HG03558 (cell line): Measurements from ENCODE around the gene COL6A5.
"Not testable (repeated sequence)": the region's sequence is repeated elsewhere in the genome, so short reads cannot be mapped to it uniquely, and the experiment has no call there.

Source experiments
- ATAC-seq: cut with Tn5 transposase; IDR thresholded peaks from one replicate; pipeline ENCODE4 v1.9.1; 2021; ENCODE audit warnings: moderate number of reproducible peaks; ENCODE audit not compliant: unreplicated experiment; ENCODE audit errors: extremely low read depth

COL6A5 gene

GRCh38 chr3:130345487-130346079 is at the start of gene COL6A5:
COL6A5 (plus strand) TSS chr3:130345672; CDS start chr3:130373639, 27,967 bp downstream.
- no peak for ATAC-seq

GRCh38 chr3:130299531-130299930 is 45.9 kb upstream of the COL6A5 start:
- ATAC-seq: no peak

GRCh38 chr3:130300888-130301287 is 44.6 kb upstream of the COL6A5 start:
- ATAC-seq: no peak

DNA sequence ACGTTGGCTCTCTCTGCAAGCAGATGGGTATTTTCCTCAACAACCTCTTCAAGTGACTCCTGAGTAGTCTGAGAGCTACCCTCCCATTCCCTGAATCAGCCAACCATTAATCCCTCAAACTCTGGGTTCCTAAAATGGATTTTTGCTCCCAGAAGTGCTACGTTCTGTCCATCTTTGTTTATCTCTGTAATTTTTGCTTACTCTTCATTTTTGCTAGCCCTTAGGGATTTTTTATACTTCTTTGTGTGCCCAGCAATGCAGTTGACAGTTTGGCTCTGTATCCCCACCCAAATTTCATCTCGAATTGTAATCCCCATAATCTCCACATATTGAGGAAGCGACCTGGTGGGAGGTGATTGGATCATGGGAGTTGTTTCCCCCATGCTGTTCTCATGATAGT is 35.4 kb upstream of the COL6A5 start:
- ATAC-seq: no peak

GRCh38 chr3:130312374-130312773 is 33.1 kb upstream of the COL6A5 start:
- no peak for ATAC-seq

- no peak for ATAC-seq
These were observed 29.3 kb upstream of the COL6A5 start for GRCh38 chr3:130316169-130316568.

DNA sequence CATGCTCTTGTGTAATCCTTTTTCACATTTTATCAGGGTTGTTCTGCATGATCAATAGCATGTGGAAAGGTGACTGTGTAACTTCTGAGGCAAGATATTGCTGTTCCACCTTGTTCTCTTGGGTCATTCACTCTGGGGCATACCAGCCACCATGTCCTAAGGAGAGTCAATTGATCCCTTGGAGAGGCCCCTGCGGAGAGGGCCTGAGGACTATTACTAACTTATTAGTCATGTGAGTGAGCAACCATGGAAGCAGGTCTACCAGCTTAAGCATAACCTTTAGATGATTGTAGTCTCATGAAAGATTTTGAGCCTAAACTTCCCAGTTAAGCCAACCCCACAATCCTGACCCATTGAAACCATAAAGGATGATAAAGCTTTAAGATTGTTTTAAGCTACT is 22.0 kb upstream of the COL6A5 start:
- no peak for ATAC-seq

DNA sequence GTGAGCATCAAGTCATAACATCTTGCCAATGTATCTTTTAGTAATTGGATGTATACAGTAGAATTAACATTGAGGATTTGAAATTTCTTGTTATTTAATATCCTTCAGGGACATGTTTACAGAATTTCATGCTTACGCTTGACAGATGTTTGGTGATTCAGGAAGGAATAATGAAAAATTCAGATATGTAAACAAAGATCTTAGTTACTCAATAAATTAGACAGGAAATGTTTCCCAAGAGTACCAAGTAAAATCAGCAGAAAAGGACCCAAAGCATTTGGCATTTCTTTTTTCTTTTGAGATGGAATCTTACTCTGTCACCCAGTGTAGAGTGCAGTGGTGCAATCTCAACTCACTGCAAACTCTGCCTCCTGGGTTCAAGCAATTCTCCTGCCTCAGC is 4.7 kb upstream of the COL6A5 start:
- no peak for ATAC-seq

DNA sequence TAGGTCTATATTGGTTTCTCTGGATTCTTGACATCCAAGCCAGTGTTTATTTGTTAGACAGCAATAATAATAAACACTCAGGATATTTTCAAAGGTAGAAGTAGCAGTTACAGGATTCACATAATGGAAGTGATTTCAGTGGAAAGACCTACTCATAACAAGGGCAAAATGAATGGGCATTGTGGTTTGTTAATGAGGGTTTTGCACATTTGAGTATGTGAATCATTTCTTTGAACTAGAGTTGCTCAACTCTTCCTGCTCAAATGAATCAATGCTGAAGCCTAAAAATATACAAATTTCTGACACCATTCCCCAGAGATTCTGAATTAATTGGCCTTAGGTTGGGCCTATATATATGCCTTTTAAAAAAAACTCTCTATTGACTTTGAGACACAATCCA is 4.1 kb upstream of the COL6A5 start:
- ATAC-seq: no peak

GRCh38 chr3:130341882-130342281 is 3.6 kb upstream of the COL6A5 start:
- no peak for ATAC-seq

DNA sequence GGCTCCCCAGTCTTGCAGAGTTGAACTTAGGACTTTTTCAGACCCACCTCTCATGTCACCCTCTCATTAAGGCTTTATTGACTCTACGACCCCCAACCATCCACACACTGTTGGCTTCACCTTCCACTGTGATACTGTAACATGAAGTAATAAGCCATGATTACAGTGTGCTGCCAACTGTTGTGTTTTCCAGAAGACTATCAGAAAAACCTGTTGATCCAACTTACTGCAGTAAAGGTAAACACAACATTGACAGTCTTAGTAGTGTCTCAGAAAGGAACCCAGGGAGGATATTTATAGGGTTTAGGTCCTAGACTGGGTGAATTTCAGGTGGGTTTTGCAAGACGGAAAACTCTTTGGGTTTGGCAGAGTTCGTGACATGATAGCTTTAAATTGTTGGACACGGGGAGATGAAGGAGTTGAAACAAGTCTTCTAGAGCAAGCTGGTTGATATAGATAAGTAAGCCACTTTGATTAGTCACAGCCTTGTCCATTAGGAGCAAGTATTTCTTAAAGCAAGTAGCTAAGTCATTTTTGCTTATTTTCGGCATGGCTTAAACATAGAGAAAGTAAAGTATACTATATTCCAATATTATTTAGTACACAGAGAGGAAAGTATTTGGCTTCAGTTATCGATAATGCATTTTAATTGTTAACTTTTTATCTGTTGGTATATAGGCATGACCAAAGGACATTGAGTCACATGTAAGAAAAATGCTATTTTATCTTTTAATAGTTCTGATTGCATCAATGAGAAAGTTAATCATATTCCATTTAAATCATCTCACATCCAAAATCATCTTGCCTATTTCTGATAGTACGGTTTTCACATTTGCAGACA is 2.4 kb upstream of the COL6A5 start:
- no peak for ATAC-seq

DNA sequence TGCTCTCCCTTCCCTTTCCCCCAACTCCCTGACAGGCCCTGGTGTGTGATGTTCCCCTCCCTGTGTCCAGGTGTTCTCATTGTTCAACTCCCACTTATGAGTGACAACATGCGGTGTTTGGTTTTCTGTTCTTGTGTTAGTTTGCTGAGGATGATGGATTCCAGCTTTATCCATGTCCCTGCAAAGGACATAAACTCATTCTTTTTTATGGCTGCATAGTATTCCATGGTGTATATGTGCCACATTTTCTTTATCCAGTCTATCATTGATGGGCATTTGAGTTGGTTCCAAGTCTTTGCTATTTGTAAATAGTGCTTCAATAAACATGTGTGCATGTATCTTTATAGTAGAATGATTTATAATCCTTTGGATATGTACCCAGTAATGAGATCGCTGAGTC is 2.8 kb downstream of the COL6A5 start:
- ATAC-seq: not testable (repeated sequence)

DNA sequence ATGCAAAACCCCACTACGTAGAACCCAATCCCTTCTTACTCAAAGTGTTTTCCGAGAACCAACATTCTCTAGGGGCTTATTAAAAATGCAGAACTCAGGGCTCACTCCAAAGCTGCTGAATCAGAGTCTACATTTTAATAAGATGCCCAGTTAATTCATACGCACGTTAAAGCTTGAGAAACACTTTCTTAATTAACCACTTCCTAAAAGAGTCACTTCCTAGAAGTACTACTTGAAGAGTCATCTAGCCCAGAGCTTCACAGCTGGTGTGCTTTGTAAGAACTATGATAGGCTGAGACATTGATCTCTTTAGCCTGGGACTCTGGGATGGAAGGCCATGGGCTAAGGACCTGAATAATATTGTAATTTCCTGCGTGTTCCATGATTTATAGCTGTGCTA is 9.0 kb downstream of the COL6A5 start:
- ATAC-seq: no peak

- ATAC-seq: no peak
These were observed 28.6 kb downstream of the COL6A5 start for GRCh38 chr3:130374033-130374432.

DNA sequence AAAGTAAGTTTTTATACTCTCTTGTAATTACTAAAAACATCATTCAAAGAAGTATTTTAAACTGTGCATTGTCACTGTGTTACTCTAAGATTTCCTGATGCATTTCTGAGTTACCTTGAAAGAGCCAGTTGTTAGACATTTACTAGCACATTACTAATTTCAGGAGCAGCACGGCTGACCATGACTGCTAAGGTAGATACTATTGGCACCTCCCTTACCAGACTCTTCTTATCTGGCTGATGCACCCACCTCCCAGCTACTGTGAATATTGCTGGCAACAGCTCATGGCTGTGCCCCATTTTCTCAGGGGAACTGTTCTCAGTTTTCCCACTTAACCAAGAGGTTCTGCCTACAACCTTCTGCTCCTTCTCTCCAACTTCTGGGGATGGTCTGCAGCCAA is 29.4 kb downstream of the COL6A5 start:
- ATAC-seq: no peak

GRCh38 chr3:130377960-130378676 is 32.6 kb downstream of the COL6A5 start:
- no peak for ATAC-seq

DNA sequence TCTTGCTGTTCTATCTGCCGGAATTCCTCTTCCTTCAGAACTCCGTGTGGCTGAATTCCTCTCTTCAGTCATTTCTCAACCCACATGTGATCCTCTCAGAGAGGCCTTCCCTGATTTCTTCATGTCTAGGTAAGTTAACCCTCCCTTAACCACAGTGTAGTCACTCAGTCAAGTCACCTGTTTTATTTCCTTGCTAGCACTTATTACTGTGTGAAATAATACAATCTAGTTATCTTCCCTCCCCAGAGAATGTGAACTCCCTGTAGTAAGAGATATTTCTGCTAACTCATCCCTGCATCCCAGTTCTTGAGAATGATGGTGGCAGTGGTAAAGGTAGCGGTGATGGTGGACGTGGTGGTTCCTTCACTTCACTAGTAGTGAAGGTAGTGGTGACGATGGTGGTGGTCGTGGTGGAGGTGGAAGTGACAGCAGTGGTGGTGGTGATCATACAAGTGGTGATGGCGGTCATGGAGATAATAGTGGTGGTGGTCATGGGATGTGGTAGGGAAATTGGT is 33.3 kb downstream of the COL6A5 start:
- no peak for ATAC-seq

- no peak for ATAC-seq
These were observed 33.8 kb downstream of the COL6A5 start for GRCh38 chr3:130379274-130379673.

- ATAC-seq: no peak
These were observed 34.9 kb downstream of the COL6A5 start for GRCh38 chr3:130380398-130380797.

DNA sequence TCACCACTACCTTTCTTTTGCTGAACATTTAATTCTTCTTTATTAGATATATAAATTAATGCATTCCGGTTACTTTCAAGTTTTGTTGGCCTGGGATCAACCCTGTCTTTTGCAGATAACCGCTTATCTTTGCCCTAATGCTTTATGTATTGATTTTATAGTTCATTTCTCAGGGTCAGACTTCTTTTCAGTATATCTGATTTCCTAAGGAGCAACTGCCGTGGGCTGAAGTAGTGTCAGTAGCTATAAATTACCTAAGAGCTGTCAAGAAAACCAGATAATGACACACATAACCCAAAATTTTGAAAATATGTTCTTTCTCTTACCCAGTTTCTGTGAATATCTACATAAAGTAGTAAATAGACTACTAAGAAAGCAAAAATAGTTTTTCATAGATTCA is 38.0 kb downstream of the COL6A5 start:
- ATAC-seq: no peak

DNA sequence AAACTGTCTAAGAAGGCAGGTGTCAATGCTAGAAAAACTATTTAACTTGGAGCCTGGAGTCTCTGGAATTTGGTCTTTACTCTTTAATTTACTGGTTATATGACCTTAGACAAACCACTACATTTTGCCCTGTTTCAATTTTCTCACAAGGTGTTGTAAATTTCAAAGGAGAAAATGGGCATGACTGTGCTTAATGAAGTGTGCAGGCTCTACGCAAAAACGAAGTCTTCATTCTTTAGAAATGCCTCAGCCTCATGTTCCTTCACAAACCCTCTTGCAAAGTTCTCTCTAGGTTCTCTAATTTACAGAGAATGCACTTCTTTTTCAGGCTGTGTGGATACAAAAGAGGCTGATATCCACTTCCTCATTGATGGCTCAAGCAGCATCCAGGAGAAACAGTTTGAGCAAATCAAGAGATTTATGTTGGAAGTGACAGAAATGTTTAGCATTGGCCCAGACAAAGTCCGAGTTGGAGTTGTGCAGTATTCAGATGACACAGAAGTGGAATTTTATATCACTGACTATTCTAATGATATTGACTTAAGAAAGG is 39.1 kb downstream of the COL6A5 start:
- no peak for ATAC-seq
